Upper lobe of left lung (tissue), 6 donors: ENCODE results near the gene HTATIP2. TPM values are rescaled to one million over a fixed set of nuclear protein-coding genes. Genes with fewer than 3 reads are reported as not detected.

ENCODE experiments used
- ATAC-seq, 2 donors: fragments of 200-7000 bp; cut with Tn5 transposase; one replicate each; pipeline ENCODE4 v1.9.1; 2022; ENCODE audit warnings: mild to moderate bottlenecking in 2 of 2, moderate library complexity in 2 of 2; ENCODE audit not compliant: low FRiP score in 2 of 2
- DNase-seq, 2 donors: peaks; one replicate each; pipeline ENCODE4 v3.0.0-alpha.2; 2019 to 2020
- H3K27ac ChIP-seq, 4 donors: fragments of 200-600 bp; sonication (generic); one replicate each; pipeline ENCODE4 v1.5.1; 2016 to 2019
- H3K27me3 ChIP-seq, 4 donors: fragments of 200-600 bp; sonication (generic); one replicate each; pipeline ENCODE4 v1.5.1; 2017 to 2019
- H3K36me3 ChIP-seq, 4 donors: fragments of 200-600 bp; sonication (generic); one replicate each; pipeline ENCODE4 v1.5.1; 2016 to 2019
- H3K4me1 ChIP-seq, 4 donors: fragments of 200-600 bp; sonication (generic); one replicate each; pipeline ENCODE4 v1.5.1; 2018 to 2019
- H3K4me3 ChIP-seq, 4 donors: fragments of 200-600 bp; sonication (generic); one replicate each; pipeline ENCODE4 v1.5.1; 2017 to 2019; ENCODE audit warnings: mild to moderate bottlenecking in 2 of 4, moderate library complexity in 1 of 4
- H3K9me3 ChIP-seq, 4 donors: fragments of 200-600 bp; sonication (generic); one replicate each; pipeline ENCODE4 v1.5.1; 2018 to 2019
- CTCF ChIP-seq, 6 experiments: fragments of 450-650 bp in 4 of 6; fragments of 200-600 bp in 2 of 6; sonication (generic) in 2 of 6; IDR thresholded peaks; one replicate each; pipeline ENCODE4 v1.5.1; 2016 to 2019; ENCODE audit warnings: antibody characterized with exemption in 6 of 6
- EP300 ChIP-seq, 4 donors: sonication (generic); formaldehyde crosslinking; IDR thresholded peaks; one replicate each; pipeline ENCODE4 v1.5.1; 2017; ENCODE audit warnings: antibody characterized with exemption in 4 of 4, control low read depth in 2 of 4
- POLR2A ChIP-seq, 4 donors: fragments of 450-650 bp; IDR thresholded peaks; one replicate each; pipeline ENCODE4 v1.5.1; 2016 to 2017; ENCODE audit warnings: antibody characterized with exemption in 4 of 4, mild to moderate bottlenecking in 2 of 4
- POLR2AphosphoS5 ChIP-seq, 2 donors: sonication (generic); formaldehyde crosslinking; IDR thresholded peaks; one replicate each; pipeline ENCODE4 v1.5.1; 2017; ENCODE audit warnings: antibody characterized with exemption in 2 of 2
- WGBS, 2 donors: methylation state at CpG; one replicate each; pipeline ENCODE4 v1.1.5; 2017 to 2018; 5-methylcytosine and 5-hydroxymethylcytosine counted together
- total RNA-seq, 6 donors: library from RNA; depleted of rRNA in 4 of 6; stranded (reverse); fragments of >200 nt in 4 of 6; gene quantifications; one replicate each; pipeline versions ENCODE4 v1.1.0 to v1.2.1, GENCODE V29; 2016 to 2021
- donor health status: DM: no; HTN: no; CAD: no; lungs with moderate emphysema.
- donor health status: DM: no; HTN: yes; CAD: no; lungs with severe emphysema.

Gene HTATIP2
- total RNA-seq, 6 donors from 2014 or later, result 19.9 to 97.8 (median 51.6) TPM

DNA sequence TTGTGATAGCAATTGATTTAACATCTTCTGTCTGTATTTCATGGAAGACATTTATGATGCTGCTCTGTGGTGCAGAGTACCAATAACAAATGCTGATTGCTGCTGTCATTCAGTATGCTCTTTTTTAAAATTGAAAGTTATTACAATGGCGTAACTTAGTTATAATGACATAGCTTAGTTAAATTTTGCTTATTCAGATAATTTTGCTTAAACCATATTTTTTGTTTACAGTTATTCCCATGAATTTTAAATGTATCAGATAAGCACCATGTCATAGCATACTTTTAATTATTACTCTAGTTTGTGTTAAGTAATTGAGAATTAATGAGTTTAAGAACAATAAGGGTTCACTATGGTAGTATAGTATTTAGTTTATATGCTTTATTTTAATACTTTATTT is 39.5 kb downstream of the HTATIP2 start:
- no peaks in the 10 kb centered on the region for H3K27me3 ChIP-seq

GRCh38 chr11:20406484-20406883 is 43.0 kb downstream of the HTATIP2 start:
- H3K4me3 ChIP-seq, result no peak overlapping the region
- H3K27ac ChIP-seq, result no peak overlapping the region
- TF ChIP-seq POLR2AphosphoS5 (IDR thresholded peaks at IDR 0.05), result no peak
- TF ChIP-seq CTCF (IDR thresholded peaks at IDR 0.05), result no peak
- TF ChIP-seq POLR2A (IDR thresholded peaks at IDR 0.05), result no peak
- no peak for TF ChIP-seq EP300 (IDR thresholded peaks at IDR 0.05)
- no peak for ATAC-seq
- H3K9me3 ChIP-seq, result no peaks in the 10 kb centered on the region
- no peak for DNase-seq
- no peaks in the 10 kb centered on the region for H3K27me3 ChIP-seq
- H3K36me3 ChIP-seq, result peaks cover 0 to 53% (median 6%) of the 10 kb centered on the region in 4 donors
- H3K4me1 ChIP-seq, result no peaks in the 10 kb centered on the region

More for the DNA sequence above, 39.5 kb downstream of the HTATIP2 start:
- Histone ChIP-seq H3K27ac (no peak overlapping the region), H3K4me3 (no peak overlapping the region), H3K9me3 (no peaks in the 10 kb centered on the region), H3K36me3 (peaks cover 0 to 48% (median 10%) of the 10 kb centered on the region in 4 donors), H3K4me1 (no peaks in the 10 kb centered on the region)
- 96 to 100% methylated on average over 1 of the region's 1 CpG for WGBS, 2 donors
- ATAC-seq, result no peak
- TF ChIP-seq POLR2AphosphoS5 (IDR thresholded peaks at IDR 0.05) (no peak), POLR2A (IDR thresholded peaks at IDR 0.05) (no peak), EP300 (IDR thresholded peaks at IDR 0.05) (no peak)
- no peak for DNase-seq

- no peak for ATAC-seq
- Histone ChIP-seq H3K36me3 (peaks cover 0 to 53% (median 6%) of the 10 kb centered on the region in 4 donors), H3K4me3 (no peak overlapping the region), H3K4me1 (no peaks in the 10 kb centered on the region), H3K9me3 (no peaks in the 10 kb centered on the region), H3K27me3 (no peaks in the 10 kb centered on the region), H3K27ac (no peak overlapping the region)
- TF ChIP-seq CTCF (IDR thresholded peaks at IDR 0.05) (no peak), EP300 (IDR thresholded peaks at IDR 0.05) (no peak), POLR2A (IDR thresholded peaks at IDR 0.05) (no peak), POLR2AphosphoS5 (IDR thresholded peaks at IDR 0.05) (no peak)
- 66 to 67% methylated on average over 3 of the region's 3 CpGs for WGBS, 2 donors
- DNase-seq, result no peak
Measured at GRCh38 chr11:20407344-20407743, 43.8 kb downstream of the HTATIP2 start.

DNA sequence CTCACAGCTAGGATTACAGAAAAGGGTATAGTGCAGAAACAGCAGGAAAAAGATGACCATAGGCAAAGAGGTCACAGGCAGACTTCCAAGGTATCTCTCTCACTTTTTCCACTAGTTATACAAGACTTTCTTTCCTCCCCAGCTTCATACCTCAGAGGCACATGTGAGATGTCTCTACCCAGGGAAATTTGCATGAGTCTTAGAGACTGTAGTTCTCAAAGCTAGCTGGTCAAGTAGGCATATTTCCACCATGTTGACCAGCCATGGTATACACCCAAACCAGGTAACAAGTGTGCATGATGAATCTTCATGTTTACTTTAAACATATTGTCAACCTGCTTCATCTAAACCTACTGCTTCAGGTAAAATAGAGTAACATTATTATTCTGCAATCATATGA is 51.9 kb downstream of the HTATIP2 start:
- Histone ChIP-seq H3K4me3 (no peak overlapping the region), H3K9me3 (no peaks in the 10 kb centered on the region), H3K36me3 (peaks cover 0 to 10% (median 3%) of the 10 kb centered on the region in 4 donors), H3K27me3 (no peaks in the 10 kb centered on the region), H3K27ac (no peak overlapping the region), H3K4me1 (no peaks in the 10 kb centered on the region)
- no peak for DNase-seq
- no peak for TF ChIP-seq POLR2A (IDR thresholded peaks at IDR 0.05)
- no peak for TF ChIP-seq EP300 (IDR thresholded peaks at IDR 0.05)
- no peak for TF ChIP-seq POLR2AphosphoS5 (IDR thresholded peaks at IDR 0.05)
- TF ChIP-seq CTCF (IDR thresholded peaks at IDR 0.05), result no peak
- ATAC-seq, result no peak

- H3K4me1 ChIP-seq, result no peaks in the 10 kb centered on the region
- peaks cover 0 to 15% (median 5%) of the 10 kb centered on the region in 4 donors for H3K36me3 ChIP-seq
- H3K27me3 ChIP-seq, result no peaks in the 10 kb centered on the region
- 49 to 64% methylated on average over 2 of the region's 2 CpGs for WGBS, 2 donors
- DNase-seq (no peak), ATAC-seq (no peak)
- no peaks in the 10 kb centered on the region for H3K9me3 ChIP-seq
- H3K27ac ChIP-seq, result no peak overlapping the region
- TF ChIP-seq CTCF (IDR thresholded peaks at IDR 0.05) (no peak), POLR2A (IDR thresholded peaks at IDR 0.05) (no peak), EP300 (IDR thresholded peaks at IDR 0.05) (no peak), POLR2AphosphoS5 (IDR thresholded peaks at IDR 0.05) (no peak)
- no peak overlapping the region for H3K4me3 ChIP-seq
Measured at GRCh38 chr11:20417771-20418170, 54.3 kb downstream of the HTATIP2 start.
